IPS-18c (cell line): ENCODE data around the gene RNU2-1.
A peak's percentile ranks its signal among the peaks of the same experiment; 100 is the strongest.
"Not testable (repeated sequence)": the region's sequence is repeated elsewhere in the genome, so short reads cannot be mapped to it uniquely, and the experiment has no call there.

ENCODE experiments used
- H3K4me3 ChIP-seq: 2 replicates; pipeline ENCODE4 v1.7.0; 2013; ENCODE audit warnings: low read depth, mild to moderate bottlenecking, low read length, moderate library complexity; ENCODE audit not compliant: insufficient read depth
- H3K9me3 ChIP-seq: one replicate; pipeline ENCODE4 v1.6.1; 2013; ENCODE audit warnings: mild to moderate bottlenecking, low read length, moderate library complexity; ENCODE audit not compliant: control insufficient read depth, insufficient read depth

The RNU2-1 gene

GRCh38 chr17:43219001-43219400 is 14.8 kb downstream of the RNU2-1 start:
- Histone ChIP-seq H3K9me3 (peaks cover 5% of the 10 kb centered on the region), H3K4me3 (no peak overlapping the region)

- no peak overlapping the region for H3K4me3 ChIP-seq
- peaks cover 5% of the 10 kb centered on the region for H3K9me3 ChIP-seq
Observed at GRCh38 chr17:43217614-43218087, 16.1 kb downstream of the RNU2-1 start.

GRCh38 chr17:43216762-43217613 is 16.8 kb downstream of the RNU2-1 start:
- H3K4me3 ChIP-seq, result no peak overlapping the region

GRCh38 chr17:43216369-43216761 is 17.4 kb downstream of the RNU2-1 start:
- Histone ChIP-seq H3K9me3 (peaks cover 5% of the 10 kb centered on the region), H3K4me3 (no peak overlapping the region)

More at GRCh38 chr17:43216762-43217613, 16.8 kb downstream of the RNU2-1 start:
- H3K9me3 ChIP-seq, result peaks cover 5% of the 10 kb centered on the region

- peaks cover 5% of the 10 kb centered on the region for H3K9me3 ChIP-seq
- no peak overlapping the region for H3K4me3 ChIP-seq
Observed at GRCh38 chr17:43215341-43215740, 18.4 kb downstream of the RNU2-1 start.

GRCh38 chr17:43213545-43213944 is 20.2 kb downstream of the RNU2-1 start:
- Histone ChIP-seq H3K4me3 (no peak overlapping the region), H3K9me3 (peaks cover 5% of the 10 kb centered on the region)

- peak overlapping the region; percentile 71; the same call in 1 of the 2 replicates for H3K4me3 ChIP-seq
- H3K9me3 ChIP-seq, result peaks cover 2% of the 10 kb centered on the region
Observed at GRCh38 chr17:43212641-43213490, 20.9 kb downstream of the RNU2-1 start.

GRCh38 chr17:43211480-43212402 is 22.0 kb downstream of the RNU2-1 start, which contains the start of gene TMEM106A:
Gene TMEM106A, plus strand, starts transcription at chr17:43211875. Its CDS starts 1,167 bp downstream, at chr17:43213042.
- Histone ChIP-seq H3K4me3 (peak within 1 kb of the TSS; percentile 71), H3K9me3 (no peaks in the 10 kb centered on the region)

GRCh38 chr17:43211123-43211479 is 22.7 kb downstream of the RNU2-1 start:
- peak overlapping the region; percentile 71; the same call in 1 of the 2 replicates for H3K4me3 ChIP-seq
- no peaks in the 10 kb centered on the region for H3K9me3 ChIP-seq

- Histone ChIP-seq H3K9me3 (no peaks in the 10 kb centered on the region), H3K4me3 (no peak overlapping the region)
Observed at GRCh38 chr17:43210576-43210975, 23.2 kb downstream of the RNU2-1 start.

- H3K9me3 ChIP-seq, H3K4me3 ChIP-seq: not testable (repeated sequence)
Observed at GRCh38 chr17:43203013-43203412, 30.8 kb downstream of the RNU2-1 start.

- Histone ChIP-seq H3K9me3 (no peaks in the 10 kb centered on the region), H3K4me3 (no peak overlapping the region)
Observed at GRCh38 chr17:43200127-43200526, 33.6 kb downstream of the RNU2-1 start.

GRCh38 chr17:43199633-43200032 is 34.1 kb downstream of the RNU2-1 start:
- no peak overlapping the region for H3K4me3 ChIP-seq
- no peaks in the 10 kb centered on the region for H3K9me3 ChIP-seq

- no peak overlapping the region for H3K4me3 ChIP-seq
- no peaks in the 10 kb centered on the region for H3K9me3 ChIP-seq
Observed at GRCh38 chr17:43193251-43193650, 40.5 kb downstream of the RNU2-1 start.

GRCh38 chr17:43186656-43187055 is 47.1 kb downstream of the RNU2-1 start:
- not testable (repeated sequence) for H3K4me3 ChIP-seq, H3K9me3 ChIP-seq

- no peak overlapping the region for H3K4me3 ChIP-seq
- no peaks in the 10 kb centered on the region for H3K9me3 ChIP-seq
Observed at GRCh38 chr17:43183921-43184320, 49.9 kb downstream of the RNU2-1 start.
